A673 (cell line): ENCODE data around the gene PMVK. TPM values are rescaled to one million over a fixed set of nuclear protein-coding genes. Genes with fewer than 3 reads are reported as not detected.

ENCODE experiments used
- BruUV-seq: library from RNA; stranded (reverse); fragments of 400-500 nt; replicated peaks from 2 replicates; lab custom pipeline; 2021; lab: Mats Ljungman, UMichigan
- CTCF ChIA-PET: fragments of 300-600 bp; sonication (Branson Sonifier 250); formaldehyde crosslinking; loops from one replicate; lab custom pipeline; 2022; ENCODE audit warnings: antibody characterized with exemption; lab: Charles Lee
- POLR2A ChIA-PET: fragments of 300-600 bp; sonication (Branson Sonifier 250); formaldehyde crosslinking; loops from one replicate; lab custom pipeline; 2022; ENCODE audit warnings: antibody characterized with exemption; ENCODE audit not compliant: low non-redundant PET; lab: Charles Lee
- DNase-seq: peaks from one replicate; pipeline ENCODE4 v3.0.0-alpha.2; 2015; ENCODE audit warnings: low spot score
- H3K27ac ChIP-seq: fragments of 200-600 bp; sonication (generic); 2 replicates; pipeline ENCODE4 v1.5.1; 2016; ENCODE audit warnings: mixed run types, low read depth, mild to moderate bottlenecking, mixed read lengths, antibody characterized with exemption, low read length; ENCODE audit not compliant: poor library complexity, severe bottlenecking
- H3K27me3 ChIP-seq: fragments of 200-600 bp; sonication (generic); replicated peaks from 2 replicates; pipeline ENCODE4 v1.6.1; 2017; ENCODE audit warnings: mixed run types, low read depth, mild to moderate bottlenecking, mixed read lengths, antibody characterized with exemption, low read length; ENCODE audit not compliant: insufficient read depth, poor library complexity
- H3K36me3 ChIP-seq: fragments of 200-600 bp; sonication (generic); 2 replicates; pipeline ENCODE4 v1.6.1; 2016; ENCODE audit warnings: mixed run types, mild to moderate bottlenecking, mixed read lengths, antibody characterized with exemption, low read length; ENCODE audit not compliant: insufficient read depth, poor library complexity, severe bottlenecking
- H3K4me1 ChIP-seq: fragments of 200-600 bp; sonication (generic); 2 replicates; pipeline ENCODE4 v1.6.1; 2017; ENCODE audit warnings: mixed run types, mild to moderate bottlenecking, mixed read lengths, antibody characterized with exemption, low read length; ENCODE audit not compliant: insufficient read depth, poor library complexity, severe bottlenecking
- H3K4me3 ChIP-seq: fragments of 200-600 bp; sonication (generic); 2 replicates; pipeline ENCODE4 v1.5.1; 2016; ENCODE audit warnings: low read depth, mixed run types, mild to moderate bottlenecking, mixed read lengths, low read length; ENCODE audit not compliant: poor library complexity, severe bottlenecking
- H3K9me3 ChIP-seq: fragments of 200-600 bp; sonication (generic); 2 replicates; pipeline ENCODE4 v1.6.1; 2016; ENCODE audit warnings: mixed run types, low read depth, mild to moderate bottlenecking, mixed read lengths, antibody characterized with exemption, low read length; ENCODE audit not compliant: poor library complexity, severe bottlenecking
- CTCF ChIP-seq: fragments of 300-800, 200-600 bp; sonication (generic); conservative IDR thresholded peaks from 2 replicates; pipeline ENCODE4 v1.5.1; 2017; ENCODE audit warnings: low read depth, mild to moderate bottlenecking, antibody characterized with exemption, low read length, moderate library complexity, mixed read lengths
- EZH2 ChIP-seq: fragments of 200-600 bp; sonication (generic); IDR thresholded peaks from 2 replicates; pipeline ENCODE4 v1.6.1; 2017; ENCODE audit warnings: borderline replicate concordance, low read depth, mild to moderate bottlenecking, mixed read lengths, antibody characterized with exemption, low read length; ENCODE audit not compliant: poor library complexity, severe bottlenecking
- intact Hi-C: fragments of 100-400 bp; cut with micrococcal nuclease; formaldehyde crosslinking; loops from one replicate; pipeline ENCODE4 v1.10.0; 2022; ENCODE audit not compliant: unreplicated experiment
- total RNA-seq: library from RNA; stranded (reverse); gene quantifications from 2 replicates; pipeline ENCODE4 v1.2.3, GENCODE V29; 2021

The PMVK gene
- total RNA-seq, 1 experiment from 2014 or later = 30.8 TPM

- Histone ChIP-seq H3K27me3 (no peaks in the 10 kb centered on the region), H3K9me3 (no peaks in the 10 kb centered on the region), H3K27ac (peak overlapping the region; percentile 53), H3K4me1 (peaks cover 57% of the 10 kb centered on the region), H3K36me3 (no peaks in the 10 kb centered on the region), H3K4me3 (peak overlapping the region; percentile 2)
- BruUV-seq = no TSS peak
- DNase-seq = no peak
- intact Hi-C loops = no loop called here
- ChIA-PET POLR2A (no interaction called here), CTCF (interaction anchor here (1.3 kb wide), 1 partner anchor 381 kb away, joined by 4 read pairs; no protein-coding TSS in a partner anchor)
- TF ChIP-seq EZH2 = no peak
- no peak for TF ChIP-seq CTCF
Measured at GRCh38 chr1:154940213-154940560, 3.7 kb upstream of the PMVK start.

- Histone ChIP-seq H3K4me1 (peaks cover 57% of the 10 kb centered on the region), H3K27me3 (no peaks in the 10 kb centered on the region), H3K36me3 (no peaks in the 10 kb centered on the region), H3K27ac (no peak overlapping the region), H3K9me3 (no peaks in the 10 kb centered on the region), H3K4me3 (no peak overlapping the region)
- ChIA-PET CTCF (interaction anchor here (0.8 kb wide), 1 partner anchor 64 kb away, joined by 3 read pairs; no protein-coding TSS in a partner anchor), POLR2A (no interaction called here)
- DNase-seq = no peak
- no TSS peak for BruUV-seq
- intact Hi-C loops = loop anchor here (5.0 kb wide), 1 partner anchor 67 kb away; the partner anchor contains the start of gene KCNN3
- TF ChIP-seq EZH2 (no peak), CTCF (no peak)
Measured at GRCh38 chr1:154938604-154939399, 2.3 kb upstream of the PMVK start.

DNA sequence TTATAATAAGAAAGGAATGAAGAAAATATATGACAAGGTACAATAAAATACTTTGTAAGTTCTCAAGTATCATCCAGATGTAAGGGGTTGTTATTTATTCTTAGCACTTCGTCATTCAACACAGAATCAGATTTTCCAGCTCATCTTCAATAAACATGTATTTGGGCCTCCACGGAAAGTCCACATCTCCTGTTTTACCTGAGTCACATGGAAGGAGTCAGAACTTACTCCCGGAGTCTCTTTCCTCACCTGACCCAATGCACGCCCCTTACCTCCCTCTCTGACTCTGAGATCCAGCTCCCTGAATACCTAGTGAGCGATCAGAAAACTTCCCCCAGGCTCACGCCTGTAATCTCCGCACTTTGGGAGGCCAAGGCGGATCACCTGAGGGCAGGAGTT lies 1.5 kb upstream of the PMVK start:
- H3K36me3 ChIP-seq = no peaks in the 10 kb centered on the region
- DNase-seq = no peak
- no peaks in the 10 kb centered on the region for H3K27me3 ChIP-seq
- BruUV-seq = no TSS peak
- peak overlapping the region; percentile 99 for H3K27ac ChIP-seq
- CTCF ChIA-PET = interaction anchor here (0.7 kb wide), 1 partner anchor 124 kb away, joined by 3 read pairs; no protein-coding TSS in a partner anchor
- no peaks in the 10 kb centered on the region for H3K9me3 ChIP-seq
- peak overlapping the region; percentile 53 for H3K4me3 ChIP-seq
- POLR2A ChIA-PET = no interaction called here
- intact Hi-C loops = loop anchor here (5.0 kb wide), 1 partner anchor 66 kb away; the partner anchor contains the start of gene KCNN3
- peaks cover 53% of the 10 kb centered on the region for H3K4me1 ChIP-seq
- TF ChIP-seq CTCF (no peak), EZH2 (no peak)
